Measurements from ENCODE around the gene KIF17. TPM values are rescaled to one million over a fixed set of nuclear protein-coding genes. Genes with fewer than 3 reads are reported as not detected.

The KIF17 gene
- total and polyA plus RNA-seq, 2 of the 8 experiments (the other 6 are each of a cell fraction or from before 2014, with no cell fraction given): 6.9 to 10.4 TPM

- TF ChIP-seq CHD7 (IDR thresholded peaks at IDR 0.05; ENCODE audit: insufficient replicate concordance, low read length): no peak
- no peak for TF ChIP-seq BCL11A (IDR thresholded peaks at IDR 0.05; ENCODE audit: low read depth in 2 of 2, low read length in 2 of 2)
- no peak for TF ChIP-seq EGR1 (IDR thresholded peaks at IDR 0.05; ENCODE audit: borderline replicate concordance, low read depth, low read length)
- no peak for TF ChIP-seq ATF2 (IDR thresholded peaks at IDR 0.05; ENCODE audit: low read length)
- TF ChIP-seq POLR2A (IDR thresholded peaks at IDR 0.05; ENCODE audit: control extremely low read depth in 1 of 2, low read depth in 2 of 2, low read length in 2 of 2): no peak
- TF ChIP-seq TCF12 (IDR thresholded peaks at IDR 0.05; ENCODE audit: low read depth, low read length): no peak
- TF ChIP-seq MAX (IDR thresholded peaks at IDR 0.05): no peak
- no peak for TF ChIP-seq TAF7 (optimal IDR thresholded peaks at IDR 0.05; ENCODE audit: borderline replicate concordance, low read depth, low read length)
- TF ChIP-seq KDM1A (IDR thresholded peaks at IDR 0.05; ENCODE audit: borderline replicate concordance, low read length): no peak
- no peak for TF ChIP-seq EZH2 (IDR thresholded peaks at IDR 0.05; ENCODE audit: low read depth, low read length, severe bottlenecking)
- no peak for TF ChIP-seq POU5F1 (IDR thresholded peaks at IDR 0.05; ENCODE audit: low read depth, low read length)
Observed at GRCh38 chr1:20730690-20731056, 12.9 kb upstream of the KIF17 start (continued).
